Neutrophil (primary cell): ENCODE results near the gene NKAIN1.

Experiments used
- H3K27ac ChIP-seq: fragments of 200-600 bp; sonication (generic); 2 replicates; pipeline ENCODE4 v1.5.1; 2016; ENCODE audit warnings: mild to moderate bottlenecking, moderate library complexity
- H3K27me3 ChIP-seq: fragments of 200-600 bp; sonication (generic); 2 replicates; pipeline ENCODE4 v1.6.0; 2016; ENCODE audit warnings: mild to moderate bottlenecking
- H3K36me3 ChIP-seq: fragments of 200-600 bp; sonication (generic); 2 replicates; pipeline ENCODE4 v1.5.1; 2017
- H3K4me1 ChIP-seq, 2 experiments: fragments of 200-600 bp in 1 of 2; sonication (generic) in 1 of 2; 1 replicate in 1 of 2; 2 replicates in 1 of 2; pipeline versions ENCODE4 v1.5.1 to v1.6.1; 2013 to 2016; ENCODE audit warnings: low read depth in 1 of 2, low read length in 1 of 2, mild to moderate bottlenecking in 1 of 2, moderate library complexity in 1 of 2; ENCODE audit not compliant: control insufficient read depth in 1 of 2, insufficient read depth in 1 of 2
- H3K4me3 ChIP-seq, 2 experiments: fragments of 200-600 bp in 1 of 2; sonication (generic) in 1 of 2; 1 replicate in 1 of 2; 2 replicates in 1 of 2; pipeline ENCODE4 v1.5.1; 2013 to 2016; ENCODE audit warnings: low read depth in 1 of 2, low read length in 1 of 2, mild to moderate bottlenecking in 1 of 2, moderate library complexity in 1 of 2
- H3K9me3 ChIP-seq: fragments of 200-600 bp; sonication (generic); 2 replicates; pipeline ENCODE4 v1.5.1; 2016
- CTCF ChIP-seq: fragments of 200-600 bp; sonication (generic); IDR thresholded peaks from 2 replicates; pipeline ENCODE4 v1.5.1; 2016; ENCODE audit warnings: antibody characterized with exemption

NKAIN1 gene

DNA sequence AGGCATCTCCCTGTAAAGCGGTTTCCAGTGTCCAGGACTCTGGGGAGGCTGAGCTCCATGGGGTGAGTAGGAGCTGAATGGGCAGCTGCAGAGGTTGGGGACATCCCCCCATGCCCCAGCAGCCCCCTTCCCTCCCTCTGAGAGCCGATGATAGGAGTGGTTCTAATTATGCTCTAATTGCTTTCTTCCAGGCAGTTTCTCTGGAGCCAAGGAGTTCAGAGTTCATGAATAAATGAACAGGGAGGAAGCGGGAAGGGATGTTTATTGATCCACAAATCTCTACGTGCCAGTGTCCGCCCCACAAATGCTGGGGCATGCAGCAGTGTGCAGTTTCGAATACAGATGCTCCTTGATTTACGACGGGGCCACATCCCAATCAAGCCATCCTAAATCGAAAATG, 15.6 kb downstream of the NKAIN1 start:
- Histone ChIP-seq H3K9me3 (no peaks in the 10 kb centered on the region), H3K27me3 (peaks cover 10% of the 10 kb centered on the region), H3K4me3 (no peak overlapping the region), H3K4me1 (no peaks in the 10 kb centered on the region), H3K36me3 (no peaks in the 10 kb centered on the region), H3K27ac (no peak overlapping the region)
- no peak for TF ChIP-seq CTCF

DNA sequence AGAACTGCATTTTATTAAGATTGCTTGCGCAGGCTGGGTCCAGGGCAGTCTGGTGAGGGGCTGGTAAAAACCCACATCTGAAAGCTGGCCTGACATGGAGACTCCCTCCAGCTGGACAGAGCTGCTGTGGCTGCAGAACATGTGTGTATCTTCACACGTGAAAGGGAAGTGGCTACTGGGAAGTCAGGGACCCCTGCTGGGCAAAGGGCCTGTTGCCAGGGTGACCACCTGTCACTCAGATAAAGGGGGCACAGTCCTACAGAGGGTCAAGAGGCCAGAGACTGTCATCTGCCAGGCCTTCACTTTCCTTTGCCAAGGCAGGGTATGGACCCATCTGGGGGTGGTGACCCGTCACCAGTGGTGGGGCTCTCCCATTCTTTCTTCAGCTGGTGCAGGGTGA, 17.5 kb downstream of the NKAIN1 start:
- peaks cover 10% of the 10 kb centered on the region for H3K27me3 ChIP-seq
- H3K36me3 ChIP-seq, result no peaks in the 10 kb centered on the region
- no peak overlapping the region for H3K27ac ChIP-seq
- TF ChIP-seq CTCF, result no peak
- H3K4me1 ChIP-seq, result no peaks in the 10 kb centered on the region
- no peaks in the 10 kb centered on the region for H3K9me3 ChIP-seq
- no peak overlapping the region for H3K4me3 ChIP-seq

DNA sequence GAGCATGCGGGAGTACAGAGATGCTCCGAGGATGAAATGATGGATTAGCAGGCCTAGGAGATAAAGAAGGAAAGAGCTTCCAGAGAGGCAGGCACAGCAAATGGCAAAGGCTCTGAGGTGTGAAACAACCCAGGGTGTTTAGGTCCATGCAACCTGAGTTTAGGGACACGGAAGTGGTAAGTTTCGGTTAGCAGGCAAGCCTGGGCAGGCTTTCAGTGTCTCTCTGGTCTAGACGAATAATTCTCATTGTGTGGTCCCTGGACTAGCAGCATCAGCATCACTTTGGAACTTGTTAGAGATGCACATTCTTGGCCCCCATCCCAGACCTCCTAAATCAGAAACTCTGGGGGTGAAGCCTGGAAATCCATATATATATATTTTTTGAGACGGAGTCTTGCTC, 18.6 kb downstream of the NKAIN1 start:
- H3K4me1 ChIP-seq, result no peaks in the 10 kb centered on the region
- H3K4me3 ChIP-seq, result no peak overlapping the region
- no peaks in the 10 kb centered on the region for H3K36me3 ChIP-seq
- no peak for TF ChIP-seq CTCF
- H3K27me3 ChIP-seq, result peaks cover 10% of the 10 kb centered on the region
- no peak overlapping the region for H3K27ac ChIP-seq
- H3K9me3 ChIP-seq, result no peaks in the 10 kb centered on the region

GRCh38 chr1:31219489-31219888, 20.2 kb downstream of the NKAIN1 start:
- no peaks in the 10 kb centered on the region for H3K36me3 ChIP-seq
- no peak for TF ChIP-seq CTCF

GRCh38 chr1:31218705-31219104, 21.0 kb downstream of the NKAIN1 start:
- peaks cover 13% of the 10 kb centered on the region for H3K27me3 ChIP-seq
- H3K36me3 ChIP-seq, result no peaks in the 10 kb centered on the region
- H3K27ac ChIP-seq, result no peak overlapping the region
- no peaks in the 10 kb centered on the region for H3K9me3 ChIP-seq
- H3K4me1 ChIP-seq, result no peaks in the 10 kb centered on the region
- no peak for TF ChIP-seq CTCF
- H3K4me3 ChIP-seq, result no peak overlapping the region

More at GRCh38 chr1:31219489-31219888, 20.2 kb downstream of the NKAIN1 start:
- Histone ChIP-seq H3K9me3 (no peaks in the 10 kb centered on the region), H3K27me3 (peaks cover 20% of the 10 kb centered on the region), H3K27ac (no peak overlapping the region), H3K4me3 (no peak overlapping the region), H3K4me1 (no peaks in the 10 kb centered on the region)

GRCh38 chr1:31216016-31216415, 23.7 kb downstream of the NKAIN1 start:
- no peaks in the 10 kb centered on the region for H3K9me3 ChIP-seq
- no peaks in the 10 kb centered on the region for H3K4me1 ChIP-seq
- peaks cover 13% of the 10 kb centered on the region for H3K27me3 ChIP-seq
- no peak for TF ChIP-seq CTCF
- H3K4me3 ChIP-seq, result no peak overlapping the region
- H3K27ac ChIP-seq, result no peak overlapping the region
- no peaks in the 10 kb centered on the region for H3K36me3 ChIP-seq
